ENCODE data around the gene CAST.
A peak's percentile ranks its signal among the peaks of the same experiment; 100 is the strongest.

The CAST gene

DNA sequence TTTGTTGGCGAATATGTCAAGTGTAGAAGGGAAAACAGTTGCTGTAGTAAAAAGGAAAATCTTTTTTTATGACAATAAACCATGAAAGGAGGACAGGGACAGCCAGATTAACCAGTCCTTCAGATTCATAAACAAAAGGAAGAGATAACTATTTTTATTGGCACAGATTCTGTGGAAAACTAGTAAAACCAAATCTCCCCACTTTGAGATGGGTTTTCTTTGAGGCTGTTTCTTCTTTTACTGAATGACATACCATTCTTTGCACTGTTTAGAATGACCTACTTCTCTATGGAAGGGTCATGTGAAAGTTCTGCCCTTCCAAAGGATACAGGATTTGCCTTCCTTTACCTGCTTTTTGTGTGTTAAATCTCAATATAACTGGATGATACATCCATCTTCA is 13.7 kb downstream of the CAST start:
- DNase-seq, result no peak

DNA sequence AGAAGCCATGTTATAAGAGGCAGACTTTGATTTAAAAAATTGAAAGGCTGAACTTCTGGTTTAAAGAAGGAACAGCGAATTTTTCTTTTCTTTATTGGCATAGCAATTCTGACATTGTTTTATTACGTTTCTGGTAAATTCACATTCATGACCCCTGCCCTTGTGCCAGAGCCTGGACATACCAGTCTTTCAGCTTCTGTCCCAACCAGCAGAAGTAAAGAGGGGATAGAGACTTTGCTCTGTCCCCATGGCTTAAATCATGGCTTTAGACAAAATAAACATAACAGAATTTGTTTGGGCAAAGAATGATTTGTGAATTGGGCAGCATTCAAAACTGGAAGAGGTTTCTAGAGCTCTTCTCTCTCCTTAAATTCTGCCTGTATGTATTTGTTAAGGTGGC is 15.3 kb downstream of the CAST start:
- no peak for DNase-seq

DNA sequence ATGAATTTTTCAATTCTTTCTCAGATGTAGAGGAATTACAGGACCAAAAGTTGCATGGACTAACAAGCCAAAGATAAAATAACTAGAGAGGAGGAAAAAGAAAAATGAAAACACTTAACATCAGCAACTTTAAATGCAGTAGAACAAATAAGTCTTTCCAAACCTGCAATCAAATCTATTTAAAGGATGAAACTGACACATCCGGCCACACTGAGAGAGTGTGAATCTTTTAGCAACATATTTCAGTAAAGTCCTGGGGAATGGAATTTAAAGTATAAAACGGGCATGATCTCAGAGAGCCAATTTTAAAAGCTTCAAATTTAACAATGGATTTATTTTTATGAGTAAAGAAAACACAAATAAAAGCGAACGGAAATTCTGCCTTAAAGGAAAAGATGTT is 17.1 kb downstream of the CAST start:
- DNase-seq, result no peak

DNA sequence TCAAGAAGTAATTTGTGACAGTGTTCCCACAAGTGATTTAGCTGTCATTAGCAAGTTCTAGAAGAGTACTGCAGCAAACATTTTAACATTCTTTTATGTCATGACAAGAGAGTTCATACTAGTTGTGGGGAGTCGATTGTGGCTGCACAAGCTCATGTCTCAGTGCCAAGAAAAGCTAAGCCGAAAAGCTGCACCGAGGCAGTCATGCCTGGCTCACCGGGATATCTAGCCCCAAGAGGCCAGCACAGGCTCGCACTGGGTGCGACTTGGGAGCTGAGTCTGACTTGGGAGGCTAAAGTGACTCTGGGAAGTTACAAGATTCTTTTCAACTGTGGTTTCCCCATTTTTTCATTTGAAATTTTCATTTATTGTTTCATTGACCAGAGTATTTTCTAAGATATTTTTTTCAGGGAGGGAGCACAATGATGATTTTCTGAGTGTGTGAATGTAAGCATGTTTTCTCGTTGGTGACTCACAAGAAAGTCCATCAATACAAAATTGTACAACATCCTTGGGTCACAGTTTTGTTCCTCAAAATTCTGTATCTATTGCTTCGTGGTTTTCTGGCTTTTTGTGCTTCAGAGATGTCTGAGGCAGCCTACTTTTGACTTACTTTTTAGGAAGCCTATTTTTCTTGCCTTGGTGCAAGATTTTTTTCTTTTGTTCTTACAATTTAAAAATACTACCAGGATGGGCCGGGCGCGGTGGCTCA is 18.7 kb downstream of the CAST start:
- no peak for DNase-seq

DNA sequence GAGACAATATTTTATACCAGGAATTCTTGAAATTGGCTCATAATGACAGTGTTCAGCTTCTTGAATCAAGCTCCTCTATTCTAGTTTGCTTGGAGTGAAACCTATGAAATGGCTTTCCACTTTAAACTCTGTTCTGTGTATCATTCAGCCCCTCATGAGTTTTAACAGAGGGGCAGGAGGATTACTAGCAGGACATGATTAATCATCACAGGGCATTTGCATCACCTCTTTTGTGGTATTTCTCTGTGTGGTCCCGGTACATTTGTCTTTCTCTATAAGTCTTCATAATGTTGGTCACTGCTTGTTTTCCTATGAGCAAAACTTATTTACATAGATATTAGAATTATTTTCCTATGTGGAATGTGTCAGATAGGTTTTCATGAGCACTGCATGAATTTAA is 21.2 kb downstream of the CAST start:
- no peak for DNase-seq

DNA sequence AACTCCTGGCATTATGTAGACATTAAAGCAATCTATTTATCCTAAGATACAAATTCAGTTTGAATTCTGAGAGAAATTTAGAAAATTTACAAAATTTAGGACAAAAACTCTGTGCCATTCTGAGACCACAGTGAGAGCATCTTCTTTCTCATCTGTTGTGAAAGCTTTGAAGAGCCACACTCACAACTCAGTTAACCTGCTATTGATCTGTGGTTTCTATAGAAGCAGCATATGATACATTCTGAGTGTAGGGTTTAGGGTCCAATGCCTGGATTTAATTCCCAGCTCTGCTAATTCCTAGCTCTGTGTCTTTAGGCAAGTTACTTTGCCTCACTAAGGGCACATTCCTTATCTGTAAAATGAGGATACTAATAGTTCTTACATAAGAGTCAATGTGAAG is 21.6 kb downstream of the CAST start:
- DNase-seq, result no peak

DNA sequence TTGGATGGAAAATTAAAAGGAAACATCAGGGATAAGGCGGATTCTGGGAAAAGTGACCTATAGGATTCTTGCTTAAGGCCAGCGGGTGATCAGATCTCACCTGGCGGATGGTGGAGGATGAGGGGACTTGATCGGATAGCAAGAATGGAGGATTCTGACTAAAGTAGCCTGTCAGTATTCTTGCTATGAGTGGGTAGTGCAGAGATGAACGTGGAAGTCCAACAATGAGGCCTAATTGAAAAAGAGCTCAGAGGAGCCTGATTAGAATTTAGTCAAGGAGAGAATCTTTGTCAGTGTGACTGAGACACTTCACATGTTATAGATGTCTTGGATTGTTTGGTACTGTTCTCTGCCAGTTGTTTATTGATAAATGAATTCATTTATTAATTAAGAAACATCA is 24.9 kb downstream of the CAST start:
- no peak for DNase-seq

DNA sequence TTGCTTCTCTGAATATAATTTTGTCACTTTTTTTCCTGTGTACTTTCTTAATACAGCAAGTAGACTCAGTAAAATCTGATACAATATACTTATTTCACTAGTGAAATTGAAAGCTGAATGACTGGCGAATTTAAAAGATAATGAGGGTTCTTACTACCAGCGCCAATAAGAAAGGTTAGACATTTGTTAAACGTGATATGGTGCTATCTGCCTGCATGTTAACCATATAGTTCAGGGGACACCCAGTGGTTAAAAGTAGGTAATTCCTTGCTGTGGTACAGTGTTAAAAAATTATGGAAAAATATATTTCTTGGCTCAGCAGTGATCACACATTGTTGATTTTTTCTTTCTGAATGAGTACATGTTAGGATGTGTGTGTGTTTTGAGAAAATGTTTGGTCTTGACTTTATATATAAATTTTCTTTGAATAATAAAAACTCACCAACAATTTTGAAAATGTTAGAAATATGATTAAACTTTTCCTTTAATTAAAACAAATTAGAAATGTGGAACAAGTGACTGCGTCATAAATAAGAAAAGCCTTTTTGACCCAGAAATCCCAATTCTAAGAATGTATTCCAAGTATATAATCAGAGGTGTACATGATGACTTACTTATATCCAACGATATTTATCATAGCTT is 25.8 kb downstream of the CAST start:
- DNase-seq, result no peak

DNA sequence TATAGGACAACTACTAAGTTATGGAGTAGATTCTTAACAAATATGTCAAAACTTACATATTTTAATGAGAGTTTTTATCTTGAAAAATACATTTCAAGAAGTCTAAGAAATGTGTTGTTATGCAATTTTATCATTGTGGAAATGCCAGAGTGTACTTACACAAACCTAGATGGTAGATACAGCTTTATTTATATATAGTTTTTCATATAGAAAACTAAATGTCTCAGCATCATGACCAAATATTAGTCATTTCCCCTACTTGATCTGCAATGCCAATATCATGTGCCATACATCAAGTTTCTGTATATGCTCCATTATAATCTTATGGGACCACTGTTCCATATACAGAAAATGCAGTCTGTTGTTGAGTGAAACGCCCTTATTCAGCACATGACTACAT is 28.7 kb downstream of the CAST start:
- DNase-seq, result no peak

DNA sequence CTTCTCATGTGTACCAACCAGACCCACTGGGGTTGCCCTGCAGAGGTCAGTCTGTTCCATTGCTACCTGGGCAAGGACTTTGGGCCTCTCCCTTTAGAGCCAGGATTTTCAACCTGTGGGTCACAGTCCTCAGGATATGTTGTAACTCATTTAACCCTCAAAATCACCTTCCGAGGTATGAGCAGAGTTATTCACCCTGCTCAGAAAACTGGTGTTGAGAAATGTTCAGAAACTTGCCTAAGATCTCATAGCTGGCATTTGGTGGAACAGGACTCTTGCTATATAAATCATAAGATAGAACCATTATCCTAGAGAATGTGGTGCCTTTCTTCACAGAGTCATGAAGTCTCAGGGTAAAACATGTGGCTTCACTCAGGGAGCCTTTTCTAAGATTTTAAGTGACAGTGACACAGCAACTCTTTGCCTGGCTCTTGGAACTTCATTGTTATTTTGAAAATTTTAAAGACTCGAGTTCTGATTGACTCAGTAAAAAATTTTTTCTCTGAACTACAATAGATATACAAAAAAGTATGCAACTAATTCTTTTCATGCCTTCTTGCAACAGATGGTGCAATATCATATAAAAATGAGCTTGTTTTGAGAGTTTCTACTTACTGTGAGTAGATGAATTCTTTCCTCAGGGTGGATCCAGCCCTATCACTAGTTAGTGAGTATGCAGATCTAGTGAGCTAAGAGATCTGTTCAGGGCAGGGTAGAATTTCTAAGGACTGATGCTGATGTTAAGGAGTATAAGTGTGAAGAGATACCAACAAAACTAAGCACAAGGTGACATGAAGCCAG is 29.5 kb downstream of the CAST start:
- DNase-seq, result no peak

DNA sequence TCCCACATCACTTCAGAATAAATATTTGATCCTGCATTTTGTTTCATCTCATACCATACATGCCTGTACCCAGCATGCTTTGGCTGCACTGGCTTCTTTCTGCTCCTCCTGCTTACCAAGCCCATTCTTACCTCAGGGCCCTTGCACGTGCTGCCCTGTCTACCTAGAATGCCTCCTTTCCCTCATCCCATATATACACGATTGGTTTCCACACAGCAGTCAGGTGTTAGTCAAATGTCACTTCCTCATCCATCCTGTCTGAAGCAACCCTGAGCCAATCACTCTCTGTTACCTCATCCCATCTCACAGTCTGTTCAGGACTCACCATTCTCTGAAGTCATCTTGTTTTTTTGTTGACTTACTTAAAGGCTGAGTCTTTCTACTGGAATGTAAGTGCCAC is 30.3 kb downstream of the CAST start:
- DNase-seq, result no peak

DNA sequence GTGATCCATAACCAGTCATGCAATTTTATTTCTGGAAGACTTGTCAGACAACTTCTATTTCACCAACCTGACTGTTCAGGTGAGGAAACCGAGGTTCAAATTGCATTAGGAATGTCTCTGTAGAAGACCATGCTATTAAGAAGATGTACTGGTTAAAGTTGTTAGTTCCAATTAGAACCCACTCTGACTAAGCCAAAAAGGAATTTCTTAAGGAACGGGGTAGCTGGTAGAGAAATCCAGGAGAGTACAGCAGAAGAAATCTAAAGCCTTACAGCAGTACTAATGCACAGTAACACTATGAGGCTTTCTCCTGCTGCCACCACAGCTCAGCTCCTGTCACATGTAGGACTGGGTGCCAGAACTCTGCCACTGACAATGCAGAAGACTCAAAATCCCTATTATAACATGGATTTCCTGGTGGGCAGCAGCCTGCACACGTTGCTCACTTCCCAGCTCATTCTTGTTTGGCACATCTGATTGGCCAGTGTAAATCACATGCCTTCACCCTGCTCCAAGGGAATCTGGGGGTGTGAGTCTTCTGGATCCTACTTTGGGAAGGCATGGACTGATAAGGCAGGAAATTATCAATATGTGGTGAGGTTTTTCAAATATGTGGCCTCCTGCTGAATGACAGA is 37.1 kb downstream of the CAST start:
- DNase-seq, result no peak

DNA sequence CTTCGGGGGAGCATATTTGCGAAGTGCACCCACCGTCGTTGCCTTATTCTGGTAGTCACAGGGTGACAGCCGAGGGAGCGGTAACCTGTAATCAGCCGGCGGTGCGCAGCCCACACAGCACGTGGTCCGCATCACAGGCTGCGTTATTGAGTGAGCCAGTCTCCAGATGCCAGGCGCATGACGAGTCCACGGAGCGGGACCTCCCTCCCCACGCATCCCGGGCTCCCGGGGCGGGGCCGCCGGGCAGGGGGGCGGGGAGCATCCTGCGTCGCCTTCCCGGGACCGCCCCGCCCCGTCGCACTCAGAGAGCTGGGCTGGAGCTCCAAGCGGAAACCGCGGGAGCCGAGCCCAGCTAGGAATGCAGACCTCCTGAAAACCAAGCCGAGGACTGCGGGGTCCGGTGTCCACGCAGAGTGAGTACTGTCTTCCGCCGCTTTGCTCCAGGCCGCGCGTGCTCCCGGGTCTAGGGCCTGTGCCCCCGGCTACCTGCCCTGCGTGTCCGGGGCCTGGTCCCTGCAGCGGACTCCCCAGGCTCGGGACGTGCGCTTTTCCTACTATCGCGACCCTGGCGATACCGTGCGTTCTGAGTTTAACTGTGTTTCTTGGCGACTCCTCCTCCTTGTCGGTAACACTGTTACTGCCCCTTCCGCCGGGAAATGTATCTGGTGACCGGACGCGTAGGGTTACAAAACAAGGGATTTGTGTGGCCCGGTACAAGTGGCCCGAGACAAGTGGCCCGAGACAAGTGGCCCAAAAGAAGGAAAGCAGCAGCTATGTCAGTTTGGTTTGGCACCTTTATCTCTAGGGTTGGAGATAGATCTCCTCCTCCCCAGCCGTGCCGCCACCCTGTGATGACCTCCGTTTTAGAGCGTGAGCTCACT is 40.6 kb downstream of the CAST start:
- DNase-seq, result peak; percentile 82

DNA sequence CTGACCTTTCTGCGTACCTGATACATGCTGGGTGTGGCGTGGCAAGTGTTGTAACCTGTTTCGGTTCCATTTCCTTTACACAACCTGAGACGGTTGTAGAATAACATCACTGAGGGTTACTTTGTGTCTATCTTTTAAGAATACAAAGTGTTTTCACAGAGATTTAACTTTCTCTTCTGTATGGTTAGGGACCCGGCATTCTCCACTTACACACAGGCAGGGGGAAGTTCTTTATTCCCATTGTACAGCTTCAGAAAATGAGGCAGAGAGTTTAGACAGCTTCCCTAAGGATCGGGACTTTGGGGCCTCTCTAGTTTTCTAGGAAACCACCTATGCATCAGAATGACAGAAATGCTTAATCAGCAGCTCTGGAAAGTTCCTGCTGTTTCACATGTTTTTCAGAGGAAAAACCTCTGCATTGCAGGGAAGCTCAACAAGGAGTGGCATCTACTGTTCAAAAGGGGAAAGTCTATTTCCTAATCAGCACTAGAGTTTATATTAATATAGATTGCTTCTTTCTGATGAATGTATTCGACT is 41.3 kb downstream of the CAST start:
- DNase-seq, result no peak

DNA sequence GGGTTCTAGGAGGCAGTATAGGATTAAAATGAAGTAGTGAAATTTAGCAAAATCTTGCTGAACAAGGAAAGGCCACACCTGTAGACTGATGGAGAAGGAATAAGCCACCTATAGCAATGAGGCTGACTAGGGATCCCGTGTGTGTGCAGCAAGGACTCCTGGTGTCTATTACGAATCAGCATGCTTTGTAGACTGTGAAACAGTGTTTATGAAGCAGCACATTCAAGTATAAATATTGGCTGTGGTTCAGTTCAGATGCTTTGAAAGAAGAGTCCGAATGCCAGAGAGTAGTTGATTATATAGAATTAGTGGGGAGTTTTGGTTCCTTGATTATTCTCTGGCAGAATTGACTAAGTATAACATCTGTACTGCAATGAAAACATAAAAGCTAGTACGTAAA is 41.8 kb downstream of the CAST start:
- no peak for DNase-seq

DNA sequence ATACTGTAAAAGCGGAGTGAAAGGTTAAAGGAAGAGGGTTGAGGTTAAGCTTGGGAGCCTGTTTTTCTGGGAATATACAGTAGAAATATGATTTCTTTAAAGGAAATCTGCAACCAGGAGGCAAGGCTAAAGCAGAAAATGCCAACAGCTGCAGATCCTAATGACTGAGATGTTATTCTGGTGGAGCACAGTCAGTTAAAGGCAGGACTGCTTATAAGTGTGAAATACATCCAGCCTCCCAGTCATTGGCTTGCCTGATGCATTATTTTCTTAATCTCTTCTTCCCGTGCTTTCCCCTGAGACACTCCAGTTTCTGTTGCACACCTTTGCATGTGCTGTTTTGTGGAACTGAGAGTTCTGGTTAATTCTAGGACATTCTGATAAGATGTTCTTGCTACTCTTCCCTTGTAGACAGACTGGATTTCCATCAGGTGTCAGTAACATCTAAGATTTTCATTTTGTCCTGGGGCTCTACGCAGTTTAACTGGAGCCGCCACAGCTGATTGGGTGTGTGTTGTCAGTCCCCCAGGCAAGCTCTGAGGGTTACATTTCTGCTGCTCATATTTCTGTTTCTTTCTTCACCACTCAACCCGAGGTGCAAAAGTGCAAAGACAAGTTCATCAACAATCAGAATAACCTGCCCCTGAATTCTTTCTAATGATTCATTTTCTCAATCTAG is 44.4 kb downstream of the CAST start:
- no peak for DNase-seq

DNA sequence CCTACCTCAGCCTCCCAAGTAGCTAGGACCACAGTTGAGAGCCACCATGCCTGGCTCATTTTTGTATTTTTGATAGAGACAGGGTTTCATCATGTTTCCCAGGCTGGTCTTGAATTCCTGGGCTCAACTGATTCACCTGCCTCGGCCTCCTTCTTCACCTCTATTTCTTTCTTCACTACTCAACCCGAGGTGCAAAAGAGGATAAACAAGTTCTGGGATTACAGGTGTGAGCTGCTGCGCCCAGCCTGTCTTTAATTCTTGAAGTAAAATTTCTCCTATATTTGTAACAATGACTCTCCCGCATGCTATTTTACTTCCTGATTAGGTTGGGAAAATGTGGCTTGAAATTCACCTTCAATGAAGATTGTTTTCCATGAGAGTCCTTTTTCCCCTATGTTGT is 46.4 kb downstream of the CAST start:
- DNase-seq, result no peak

DNA sequence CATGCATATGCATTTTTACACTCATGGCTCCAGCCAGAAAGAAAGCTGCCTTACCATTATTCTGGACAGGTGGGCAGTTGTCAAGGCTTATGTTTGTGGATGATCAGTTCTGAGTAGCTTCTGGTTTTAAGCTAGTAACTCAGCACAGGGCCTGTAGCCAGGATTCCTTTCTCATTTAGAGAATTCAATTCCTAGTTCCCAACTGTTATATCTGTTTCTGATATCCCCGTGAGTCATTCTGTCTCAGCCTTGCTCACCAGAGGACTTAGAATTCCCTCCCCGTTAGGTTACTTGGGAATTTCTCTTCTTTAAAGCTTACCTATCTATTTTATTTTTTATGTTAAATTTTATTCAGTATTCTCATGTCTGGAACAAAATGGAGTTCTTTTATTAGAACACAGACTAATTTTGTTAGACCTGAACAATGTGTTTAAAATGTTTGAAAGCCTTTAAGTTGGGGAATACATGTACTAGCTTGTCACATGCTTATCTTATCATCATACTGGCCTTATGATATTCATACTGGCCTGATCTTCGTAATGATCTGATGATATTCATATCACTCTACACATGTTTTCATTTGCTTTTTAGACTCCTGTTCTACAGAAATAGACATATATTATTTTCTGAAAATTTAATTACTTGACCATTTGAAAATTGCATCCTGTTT is 47.1 kb downstream of the CAST start:
- no peak for DNase-seq

DNA sequence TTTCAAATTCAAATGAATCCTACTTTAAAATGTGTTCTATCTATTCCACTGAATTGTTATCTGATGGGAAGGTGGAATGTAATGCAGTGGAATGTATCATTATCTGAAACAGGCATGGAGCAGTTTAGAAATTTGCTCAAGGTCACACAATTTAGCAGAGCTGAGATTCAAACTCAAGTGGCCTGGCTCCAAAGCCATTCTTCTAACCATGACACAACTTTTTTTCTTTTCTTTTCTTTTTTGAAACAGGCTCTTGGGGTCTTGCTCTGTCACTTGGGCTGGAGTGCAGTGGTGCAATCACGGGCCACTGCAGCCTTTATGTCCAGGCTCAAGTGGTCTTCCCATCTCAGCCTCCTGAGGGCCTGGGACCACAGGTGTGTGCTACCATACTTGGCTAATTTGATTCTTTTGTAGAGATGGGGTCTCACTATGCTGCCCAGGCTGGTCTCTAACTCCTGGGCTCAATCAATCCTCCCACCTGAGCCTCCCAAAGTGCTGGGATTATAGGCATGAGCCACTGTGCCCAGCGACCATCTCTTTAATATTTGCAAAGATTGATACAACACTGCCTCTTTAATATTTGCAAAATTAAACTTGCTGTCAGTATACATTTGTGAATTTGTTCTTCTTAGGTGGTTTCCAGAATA is 50.0 kb downstream of the CAST start:
- DNase-seq, result no peak

DNA sequence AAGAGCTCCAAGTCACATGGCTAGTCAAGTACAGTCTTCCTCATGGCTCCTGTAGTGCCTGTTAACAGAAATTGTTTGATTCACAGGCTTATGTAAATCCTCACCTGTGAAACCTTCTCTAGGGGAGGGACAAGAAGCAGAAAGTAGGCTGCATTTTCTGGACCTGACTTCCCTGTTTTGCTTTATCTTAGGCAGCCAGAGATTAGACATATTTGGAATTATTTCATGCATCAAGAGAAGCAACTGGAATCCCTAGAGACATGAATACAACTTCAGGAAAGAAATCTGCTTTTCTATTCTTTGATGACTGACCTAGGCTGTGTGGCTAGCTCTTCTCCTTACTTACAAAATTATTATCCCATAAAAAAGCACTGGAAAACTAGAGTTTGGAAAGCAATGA is 52.3 kb downstream of the CAST start:
- no peak for DNase-seq
